Measurements from ENCODE around the gene FBXO21.
A peak's percentile ranks its signal among the peaks of the same experiment; 100 is the strongest.

The FBXO21 gene

DNA sequence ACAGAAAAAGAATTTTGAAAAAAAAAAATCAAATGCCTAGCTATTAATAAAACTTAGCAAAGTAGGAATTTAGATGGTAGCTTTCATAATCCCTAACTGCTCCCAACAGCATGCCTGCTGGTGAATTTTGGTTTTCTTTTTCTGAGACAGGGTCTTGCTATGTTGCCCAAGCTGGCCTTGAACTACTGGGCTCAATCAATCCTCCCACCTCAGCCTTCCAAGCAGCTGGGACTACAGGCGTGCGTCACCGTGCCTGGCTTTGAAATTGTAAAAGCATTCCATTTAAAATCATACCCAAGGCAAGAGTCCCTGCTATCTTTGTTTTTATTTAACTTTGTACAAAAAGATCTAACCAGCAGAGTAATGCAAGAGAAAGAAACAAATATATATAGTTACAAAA, 20.7 kb downstream of the FBXO21 start:
- H3K27me3 Mint-ChIP-seq: no peaks in the 10 kb centered on the region
- no peaks in the 10 kb centered on the region for H3K9me3 Mint-ChIP-seq
- H3K4me3 Mint-ChIP-seq: no peak overlapping the region
- peaks cover 0 to 7% of the 10 kb centered on the region in 2 donors for H3K4me1 Mint-ChIP-seq (ENCODE audit: low read depth in 2 of 2)
- DNase-seq: no peak
- peaks cover 91% of the 10 kb centered on the region for H3K36me3 Mint-ChIP-seq (ENCODE audit: insufficient read depth)
- ATAC-seq (replicated peaks): no peak
- H3K27ac Mint-ChIP-seq: no peak overlapping the region

DNA sequence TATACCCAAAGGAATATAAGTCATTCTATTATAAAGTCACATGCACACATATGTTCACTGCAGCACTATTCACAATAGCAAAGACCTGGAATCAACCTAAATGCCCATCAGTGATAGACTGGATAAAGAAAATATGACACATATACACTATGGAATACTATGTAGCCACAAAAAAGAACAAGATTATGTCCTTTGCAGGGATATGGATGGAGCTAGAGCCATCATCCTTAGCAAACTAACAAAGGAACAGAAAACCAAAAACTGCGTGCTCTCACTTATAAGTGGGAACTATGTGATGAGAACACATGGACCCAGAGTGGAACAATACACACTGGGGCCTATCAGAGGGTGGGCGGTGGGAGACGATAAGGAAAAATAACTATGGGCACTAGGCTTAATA, 21.3 kb downstream of the FBXO21 start:
- no peak overlapping the region for H3K27ac Mint-ChIP-seq
- H3K36me3 Mint-ChIP-seq (ENCODE audit: insufficient read depth): peaks cover 91% of the 10 kb centered on the region
- H3K27me3 Mint-ChIP-seq: no peaks in the 10 kb centered on the region
- peaks cover 0 to 7% of the 10 kb centered on the region in 2 donors for H3K4me1 Mint-ChIP-seq (ENCODE audit: low read depth in 2 of 2)
- no peaks in the 10 kb centered on the region for H3K9me3 Mint-ChIP-seq
- ATAC-seq (replicated peaks): no peak
- no peak for DNase-seq
- H3K4me3 Mint-ChIP-seq: no peak overlapping the region

DNA sequence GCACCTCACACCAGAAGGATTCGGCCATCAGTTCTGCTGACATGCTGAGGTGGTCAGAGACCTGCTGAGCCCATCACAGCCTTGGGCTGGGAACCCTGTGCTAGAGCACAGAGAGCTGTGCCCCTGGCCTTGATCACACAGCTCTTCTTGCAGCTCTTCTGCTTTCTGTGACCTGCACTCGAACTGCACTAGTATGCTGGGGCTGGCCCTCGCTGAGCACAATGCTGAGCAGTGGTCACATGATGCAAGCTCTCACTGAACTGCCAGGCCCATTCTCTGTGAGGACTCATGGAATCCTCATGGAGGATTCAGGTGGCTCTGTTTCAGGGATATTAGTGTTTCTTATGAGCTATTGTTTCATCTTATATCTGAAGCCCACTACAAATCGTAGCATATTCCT, 22.5 kb downstream of the FBXO21 start:
- peaks cover 0 to 7% of the 10 kb centered on the region in 2 donors for H3K4me1 Mint-ChIP-seq (ENCODE audit: low read depth in 2 of 2)
- no peak overlapping the region for H3K27ac Mint-ChIP-seq
- no peaks in the 10 kb centered on the region for H3K9me3 Mint-ChIP-seq
- DNase-seq (no peak), ATAC-seq (replicated peaks) (no peak)
- no peaks in the 10 kb centered on the region for H3K27me3 Mint-ChIP-seq
- peaks cover 91% of the 10 kb centered on the region for H3K36me3 Mint-ChIP-seq (ENCODE audit: insufficient read depth)
- H3K4me3 Mint-ChIP-seq: no peak overlapping the region

DNA sequence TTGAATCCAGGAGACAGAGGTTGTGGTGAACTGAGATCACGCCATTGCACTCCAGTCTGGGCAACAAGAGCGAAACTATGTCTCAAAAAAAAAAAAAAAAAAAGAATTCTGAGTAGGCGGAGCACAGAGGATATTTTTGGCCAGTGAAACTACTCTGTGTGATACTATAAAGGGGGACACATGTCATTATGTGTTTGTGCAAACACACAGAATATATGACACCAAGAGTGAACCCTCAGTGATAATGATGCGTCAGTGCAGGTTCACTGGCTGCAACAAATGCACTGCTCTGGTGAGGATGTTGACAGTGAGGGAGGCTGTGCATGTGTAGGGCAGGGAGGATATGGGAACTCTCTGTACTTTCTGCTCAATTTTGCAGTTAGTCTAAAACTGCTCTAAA, 24.2 kb downstream of the FBXO21 start:
- Mint-ChIP-seq H3K27me3 (no peaks in the 10 kb centered on the region), H3K36me3 (ENCODE audit: insufficient read depth) (peaks cover 90% of the 10 kb centered on the region)

DNA sequence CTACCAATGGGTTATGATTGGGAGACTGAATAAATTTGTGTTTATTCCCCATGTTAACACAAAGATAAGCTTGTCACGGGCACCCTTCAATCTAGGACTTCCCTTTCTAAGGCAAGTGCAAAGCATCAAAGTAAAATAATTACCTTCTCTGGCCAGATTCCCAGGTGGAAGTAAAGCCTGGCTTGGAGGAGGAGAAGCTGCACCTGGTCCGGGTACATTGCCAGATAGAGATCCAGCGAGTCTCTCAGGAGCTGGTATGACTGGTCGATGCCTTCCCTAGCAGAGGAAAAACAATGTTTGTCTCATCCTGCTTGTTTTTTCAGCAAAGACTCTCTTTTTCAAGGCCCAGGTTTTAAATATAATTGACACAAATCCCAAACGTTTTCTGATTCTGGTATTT, 24.9 kb downstream of the FBXO21 start:
- peaks cover 4 to 7% of the 10 kb centered on the region in 2 donors for H3K4me1 Mint-ChIP-seq (ENCODE audit: low read depth in 2 of 2)
- H3K36me3 Mint-ChIP-seq (ENCODE audit: insufficient read depth): peaks cover 91% of the 10 kb centered on the region
- no peak overlapping the region for H3K27ac Mint-ChIP-seq

More for the DNA sequence above, 24.2 kb downstream of the FBXO21 start:
- no peak overlapping the region for H3K27ac Mint-ChIP-seq
- ATAC-seq (replicated peaks) (no peak), DNase-seq (no peak)
- no peaks in the 10 kb centered on the region for H3K9me3 Mint-ChIP-seq
- H3K4me1 Mint-ChIP-seq (ENCODE audit: low read depth in 2 of 2): peaks cover 4 to 7% of the 10 kb centered on the region in 2 donors
- H3K4me3 Mint-ChIP-seq: no peak overlapping the region

DNA sequence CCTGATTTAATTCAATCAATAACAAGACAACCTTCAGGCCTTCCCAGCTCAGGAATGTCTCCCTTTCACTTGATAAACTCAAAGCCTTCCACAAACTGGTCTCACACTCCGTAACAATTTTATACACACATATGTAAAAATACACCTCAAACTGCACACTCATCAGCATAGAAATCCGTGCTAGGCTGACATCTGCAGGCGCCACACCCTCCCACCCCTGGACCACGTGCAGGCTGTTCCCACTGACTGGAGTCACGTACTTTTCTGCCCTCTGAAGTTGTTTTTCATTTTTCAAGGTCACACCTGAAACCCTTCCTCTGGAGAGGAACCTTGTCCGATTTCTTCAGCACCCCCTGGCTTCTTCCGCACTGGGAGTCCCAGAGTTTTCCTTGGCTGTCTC, 27.6 kb downstream of the FBXO21 start:
- H3K27ac Mint-ChIP-seq: no peak overlapping the region

More for the DNA sequence above, 24.9 kb downstream of the FBXO21 start:
- Mint-ChIP-seq H3K9me3 (no peaks in the 10 kb centered on the region), H3K27me3 (no peaks in the 10 kb centered on the region), H3K4me3 (no peak overlapping the region)
- ATAC-seq (replicated peaks) (no peak), DNase-seq (no peak)

DNA sequence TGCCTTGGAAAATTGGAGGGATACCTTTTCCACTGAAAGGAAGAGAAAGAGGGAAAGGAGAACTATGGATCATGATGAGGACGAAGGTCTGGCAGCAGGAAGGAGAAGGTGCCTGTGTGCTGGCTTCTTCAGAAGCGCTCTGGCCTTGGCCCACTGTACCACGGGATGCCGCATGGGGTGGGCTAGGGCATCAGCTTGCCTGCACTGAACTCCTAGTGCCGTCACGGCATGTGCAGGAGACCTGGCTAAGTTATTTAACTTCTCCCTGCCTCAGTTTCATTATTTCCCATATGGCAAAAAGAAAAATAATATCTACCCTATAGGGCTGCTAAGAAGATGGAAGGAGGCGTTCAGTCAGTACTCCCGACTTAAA, 28.1 kb downstream of the FBXO21 start:
- Mint-ChIP-seq H3K9me3 (no peaks in the 10 kb centered on the region), H3K36me3 (ENCODE audit: insufficient read depth) (peaks cover 89% of the 10 kb centered on the region), H3K27ac (peak overlapping the region in 1 of 2 donors; percentile 79), H3K27me3 (no peaks in the 10 kb centered on the region), H3K4me1 (ENCODE audit: low read depth in 2 of 2) (peaks cover 4 to 5% of the 10 kb centered on the region in 2 donors), H3K4me3 (no peak overlapping the region)
- no peak for ATAC-seq (replicated peaks)
- no peak for DNase-seq

More for the DNA sequence above, 27.6 kb downstream of the FBXO21 start:
- ATAC-seq (replicated peaks) (no peak), DNase-seq (no peak)
- peaks cover 93% of the 10 kb centered on the region for H3K36me3 Mint-ChIP-seq (ENCODE audit: insufficient read depth)
- H3K27me3 Mint-ChIP-seq: no peaks in the 10 kb centered on the region
- peaks cover 4 to 5% of the 10 kb centered on the region in 2 donors for H3K4me1 Mint-ChIP-seq (ENCODE audit: low read depth in 2 of 2)
- no peak overlapping the region for H3K4me3 Mint-ChIP-seq
- H3K9me3 Mint-ChIP-seq: no peaks in the 10 kb centered on the region

DNA sequence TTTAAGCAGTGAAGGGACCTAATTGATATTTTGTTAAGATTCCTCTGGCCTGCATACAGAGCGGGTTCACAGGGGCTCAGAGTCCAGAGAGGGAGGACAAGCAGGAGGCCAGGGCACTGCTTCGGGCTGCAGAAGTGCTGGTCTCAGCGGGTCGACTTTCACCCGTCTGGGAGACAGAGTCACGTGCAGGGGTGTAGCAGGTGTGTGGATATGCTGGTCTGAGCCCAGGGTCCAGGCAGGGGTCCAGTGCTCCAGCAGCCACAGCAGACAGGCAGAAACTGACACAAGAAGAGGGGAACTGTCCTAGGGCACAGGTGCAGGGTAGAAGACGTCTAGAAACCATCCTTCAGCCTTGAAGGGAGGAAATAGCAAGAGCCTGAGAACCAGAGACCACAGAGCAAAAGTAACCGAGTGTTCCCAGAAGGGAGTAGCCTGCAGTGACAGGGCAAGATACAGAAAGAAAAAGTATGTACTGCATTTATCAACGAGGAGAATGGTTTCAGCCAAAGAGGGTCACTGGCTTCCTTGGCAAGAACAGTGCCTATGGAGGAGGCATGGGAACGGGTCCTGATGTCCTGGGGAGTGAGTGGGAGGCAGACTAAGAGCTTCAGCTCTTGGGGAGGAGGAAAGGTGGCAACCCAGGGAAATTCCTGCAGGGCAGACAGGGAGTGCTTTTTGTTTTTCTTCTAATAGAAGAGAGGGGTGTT, 28.7 kb downstream of the FBXO21 start:
- H3K27me3 Mint-ChIP-seq: no peaks in the 10 kb centered on the region
- H3K4me3 Mint-ChIP-seq: no peak overlapping the region
- no peak for DNase-seq
- H3K4me1 Mint-ChIP-seq (ENCODE audit: low read depth in 2 of 2): peaks cover 4 to 5% of the 10 kb centered on the region in 2 donors
- H3K36me3 Mint-ChIP-seq (ENCODE audit: insufficient read depth): peaks cover 89% of the 10 kb centered on the region
- no peaks in the 10 kb centered on the region for H3K9me3 Mint-ChIP-seq
- H3K27ac Mint-ChIP-seq: peak overlapping the region in 1 of 2 donors; percentile 79
- no peak for ATAC-seq (replicated peaks)

DNA sequence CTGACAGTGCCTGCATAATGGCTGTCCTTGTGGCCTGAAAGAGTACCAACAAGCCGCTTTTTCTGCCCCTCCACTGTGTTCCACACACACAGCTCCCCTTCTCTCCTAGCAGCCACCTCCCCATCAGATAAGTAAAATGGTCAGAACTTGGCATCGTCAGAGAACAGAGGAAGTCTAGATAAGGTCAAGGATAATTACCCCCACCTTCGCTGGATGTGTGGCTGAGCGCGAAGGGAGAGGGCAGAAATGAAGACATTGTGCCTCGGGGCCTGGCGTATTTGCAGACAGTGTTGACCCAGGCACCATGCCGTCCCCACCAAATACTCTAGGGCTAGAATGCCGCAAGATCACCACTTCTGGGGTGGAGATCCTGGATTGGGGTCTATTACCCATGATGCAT, 30.6 kb downstream of the FBXO21 start:
- Mint-ChIP-seq H3K9me3 (no peaks in the 10 kb centered on the region), H3K4me1 (ENCODE audit: low read depth in 2 of 2) (peaks cover 4 to 5% of the 10 kb centered on the region in 2 donors), H3K4me3 (no peak overlapping the region), H3K27me3 (no peaks in the 10 kb centered on the region), H3K27ac (no peak overlapping the region), H3K36me3 (ENCODE audit: insufficient read depth) (peaks cover 87% of the 10 kb centered on the region)
- DNase-seq: no peak
- ATAC-seq (replicated peaks): no peak

DNA sequence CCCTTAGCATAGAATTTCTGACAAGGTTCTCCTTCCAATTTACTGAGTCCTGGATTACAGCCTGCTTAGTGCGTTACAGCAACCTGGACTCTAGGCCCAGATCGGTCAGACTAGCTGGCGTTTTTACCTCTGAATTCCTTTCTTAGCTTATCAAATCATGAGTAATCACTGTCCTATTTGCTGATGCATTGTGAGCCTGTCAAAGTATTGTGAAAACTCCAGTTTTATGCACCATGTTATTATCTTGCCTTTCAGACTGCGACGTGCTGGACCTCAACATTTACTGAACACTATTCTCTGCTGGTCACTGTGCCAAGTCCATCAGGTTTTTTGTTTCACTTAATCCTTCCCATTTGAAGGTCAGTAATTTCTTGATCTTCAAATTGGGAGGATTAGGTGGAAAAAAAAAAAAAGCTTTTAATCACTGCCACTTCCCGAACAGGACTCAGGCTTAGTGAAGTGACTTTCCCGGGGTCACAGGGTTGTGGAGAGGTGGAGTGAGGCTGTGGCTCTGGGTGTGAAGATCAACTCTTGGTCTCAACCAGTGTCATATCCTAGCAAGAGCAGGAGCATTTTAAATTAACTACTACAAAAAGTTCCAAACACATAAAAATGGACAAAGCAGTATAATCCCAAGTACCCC, 31.2 kb downstream of the FBXO21 start:
- H3K9me3 Mint-ChIP-seq: no peaks in the 10 kb centered on the region
- H3K4me3 Mint-ChIP-seq: no peak overlapping the region
- no peak overlapping the region for H3K27ac Mint-ChIP-seq
- peaks cover 4 to 5% of the 10 kb centered on the region in 2 donors for H3K4me1 Mint-ChIP-seq (ENCODE audit: low read depth in 2 of 2)
- peaks cover 86% of the 10 kb centered on the region for H3K36me3 Mint-ChIP-seq (ENCODE audit: insufficient read depth)
- DNase-seq (no peak), ATAC-seq (replicated peaks) (no peak)
- no peaks in the 10 kb centered on the region for H3K27me3 Mint-ChIP-seq

DNA sequence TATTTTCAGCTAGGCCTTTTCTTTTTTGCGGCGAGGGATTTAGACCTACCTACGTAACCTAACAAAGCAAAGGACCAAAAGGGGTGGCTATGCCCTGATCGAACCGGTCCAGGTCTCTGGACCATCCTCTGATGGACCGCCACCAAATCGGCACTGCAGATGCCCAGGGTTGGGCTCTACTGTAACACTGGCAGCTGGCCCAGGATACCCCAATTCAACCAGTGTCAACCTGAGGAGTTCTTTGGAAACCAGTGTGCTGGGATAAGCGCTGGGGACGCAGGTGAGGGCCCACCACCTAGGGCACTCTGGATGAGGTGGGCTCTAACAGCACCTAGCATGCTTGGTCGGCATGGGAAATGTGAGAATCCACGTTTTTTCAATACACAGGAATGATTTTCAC, 32.2 kb downstream of the FBXO21 start:
- peaks cover 86% of the 10 kb centered on the region for H3K36me3 Mint-ChIP-seq (ENCODE audit: insufficient read depth)
- H3K4me3 Mint-ChIP-seq: no peak overlapping the region
- H3K9me3 Mint-ChIP-seq: no peaks in the 10 kb centered on the region
- no peaks in the 10 kb centered on the region for H3K27me3 Mint-ChIP-seq
- no peak overlapping the region for H3K27ac Mint-ChIP-seq
- DNase-seq (no peak), ATAC-seq (replicated peaks) (no peak)
- peaks cover 5 to 6% of the 10 kb centered on the region in 2 donors for H3K4me1 Mint-ChIP-seq (ENCODE audit: low read depth in 2 of 2)

DNA sequence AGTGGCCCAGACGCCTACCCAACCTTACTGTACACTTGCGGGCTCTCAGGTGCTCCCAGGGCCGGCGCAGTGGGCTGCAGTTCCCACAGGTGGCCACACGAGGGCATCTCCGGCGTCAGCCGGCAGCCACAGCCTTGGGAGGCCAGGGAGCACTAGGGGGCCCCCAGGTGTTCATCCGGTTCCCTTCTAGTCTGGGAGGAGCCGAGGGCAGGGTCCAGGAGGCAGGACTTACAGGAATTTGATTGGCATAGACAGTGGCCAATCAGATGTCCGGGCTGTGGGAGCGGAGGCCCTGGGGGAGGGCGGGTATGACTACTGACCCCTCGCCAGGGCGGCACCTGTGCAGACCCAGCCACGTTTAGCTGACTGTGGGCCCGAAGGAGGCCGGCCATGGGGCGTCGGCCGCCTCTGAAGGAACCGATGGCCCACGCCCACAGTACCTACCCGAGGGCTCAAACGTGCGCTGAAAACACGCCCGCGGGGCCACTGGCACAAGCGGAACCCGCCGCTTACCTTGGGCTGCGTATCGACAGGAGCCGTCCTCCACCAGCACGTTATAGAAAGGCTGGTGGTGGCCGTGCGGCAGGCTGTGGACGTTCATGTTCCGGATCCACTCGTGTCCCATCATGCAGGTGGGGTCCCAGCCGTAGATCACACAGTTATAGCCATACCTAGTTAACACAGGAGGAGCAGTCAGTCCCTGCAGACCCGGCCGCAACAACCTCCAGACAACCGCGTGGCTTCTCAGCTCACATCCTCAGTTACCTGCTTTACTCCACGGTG, 34.8 kb downstream of the FBXO21 start:
- peak overlapping the region in 1 of 2 donors; percentile 92 for H3K27ac Mint-ChIP-seq
- peaks cover 8 to 10% of the 10 kb centered on the region in 2 donors for H3K4me1 Mint-ChIP-seq (ENCODE audit: low read depth in 2 of 2)
- H3K36me3 Mint-ChIP-seq (ENCODE audit: insufficient read depth): peaks cover 80% of the 10 kb centered on the region
- DNase-seq: peak; percentile 58 to 73 (median 60)
- H3K9me3 Mint-ChIP-seq: no peaks in the 10 kb centered on the region
- no peak overlapping the region for H3K4me3 Mint-ChIP-seq
- peak; percentile 85 for ATAC-seq (replicated peaks)
- no peaks in the 10 kb centered on the region for H3K27me3 Mint-ChIP-seq

DNA sequence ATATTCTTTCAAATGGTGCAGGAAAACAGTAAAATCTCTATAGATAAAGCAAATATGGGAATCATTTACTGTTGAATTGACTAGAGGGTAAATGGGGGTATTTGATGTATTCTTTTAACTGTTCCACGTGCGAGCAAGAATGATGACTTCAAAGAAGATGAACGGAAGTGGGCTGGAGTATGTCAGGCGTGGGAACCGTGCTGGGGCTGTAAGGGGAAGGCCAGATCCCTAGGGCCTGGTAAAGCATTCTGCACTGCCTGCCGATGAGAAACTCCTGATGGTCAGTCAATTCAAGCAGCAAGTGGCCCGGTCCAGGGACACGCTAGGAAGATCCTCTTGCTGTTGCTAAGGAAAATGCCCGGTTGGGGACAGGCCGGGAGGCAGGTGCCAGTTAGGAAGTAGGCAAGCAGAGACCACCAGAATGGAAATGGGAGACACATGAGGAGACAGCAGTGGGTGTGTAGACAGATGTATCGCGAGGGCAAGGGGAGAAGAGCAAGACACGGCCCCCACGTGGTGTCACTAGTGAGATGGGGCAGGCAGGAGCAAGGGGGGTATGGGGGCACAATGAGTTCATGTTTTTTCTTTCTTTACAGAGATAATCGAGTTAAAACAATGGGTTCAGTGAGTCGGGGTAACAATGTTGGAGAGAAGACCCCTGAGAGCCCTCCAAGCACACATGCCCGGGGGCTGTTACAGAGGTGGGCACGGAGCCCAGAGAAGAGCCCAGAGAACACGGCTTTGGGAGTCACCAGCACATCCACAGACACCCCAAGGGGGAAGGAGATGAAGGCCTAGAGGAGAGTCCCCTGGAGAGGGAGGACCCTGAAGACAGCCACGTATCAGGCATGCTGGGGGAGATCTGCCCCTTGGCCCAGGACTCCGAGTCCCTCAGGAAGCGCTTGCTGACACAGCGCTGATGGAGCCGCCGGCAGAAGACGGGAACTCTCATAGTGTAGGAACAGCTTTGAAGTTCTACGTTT, 37.2 kb downstream of the FBXO21 start:
- DNase-seq (no peak), ATAC-seq (replicated peaks) (no peak)
- no peaks in the 10 kb centered on the region for H3K9me3 Mint-ChIP-seq
- H3K4me3 Mint-ChIP-seq: no peak overlapping the region
- H3K27me3 Mint-ChIP-seq: no peaks in the 10 kb centered on the region
- peaks cover 8 to 10% of the 10 kb centered on the region in 2 donors for H3K4me1 Mint-ChIP-seq (ENCODE audit: low read depth in 2 of 2)
- no peak overlapping the region for H3K27ac Mint-ChIP-seq
- H3K36me3 Mint-ChIP-seq (ENCODE audit: insufficient read depth): peaks cover 69% of the 10 kb centered on the region

Data from effector memory CD8-positive, alpha-beta T cell (primary cell).